NCI-H774 (cell line): Measurements from ENCODE around the gene NT5DC4.
A peak's percentile ranks its signal among the peaks of the same experiment; 100 is the strongest.

ENCODE experiments used
- DNase-seq: peaks from one replicate; lab custom pipeline; 2025; lab: John Stamatoyannopoulos, UW

Gene NT5DC4

GRCh38 chr2:112755444-112755843 lies 34.6 kb downstream of the NT5DC4 start:
- DNase-seq, result no peak

- DNase-seq, result no peak
Measured at GRCh38 chr2:112756207-112756606, 35.4 kb downstream of the NT5DC4 start.

- DNase-seq, result no peak
Measured at GRCh38 chr2:112757265-112757664, 36.4 kb downstream of the NT5DC4 start.

- no peak for DNase-seq
Measured at GRCh38 chr2:112758711-112759110, 37.9 kb downstream of the NT5DC4 start.

- DNase-seq, result no peak
Measured at GRCh38 chr2:112760149-112760548, 39.3 kb downstream of the NT5DC4 start.

GRCh38 chr2:112762276-112762675 lies 41.5 kb downstream of the NT5DC4 start:
- DNase-seq, result no peak

GRCh38 chr2:112764071-112765044 lies 43.5 kb downstream of the NT5DC4 start, which contains the start of gene CKAP2L:
TSS of gene CKAP2L (minus strand) at chr2:112764609. CDS start at chr2:112764598, 11 bp downstream.
- peak; percentile 97 for DNase-seq

- DNase-seq, result no peak
Measured at GRCh38 chr2:112765251-112765650, 44.4 kb downstream of the NT5DC4 start.

GRCh38 chr2:112767693-112768330 lies 47.0 kb downstream of the NT5DC4 start:
- DNase-seq, result no peak

GRCh38 chr2:112768432-112768831 lies 47.6 kb downstream of the NT5DC4 start:
- DNase-seq, result no peak

GRCh38 chr2:112772322-112772721 lies 51.5 kb downstream of the NT5DC4 start:
- DNase-seq, result no peak

GRCh38 chr2:112772911-112773475 lies 52.2 kb downstream of the NT5DC4 start:
- DNase-seq, result no peak

GRCh38 chr2:112773556-112773955 lies 52.7 kb downstream of the NT5DC4 start:
- DNase-seq, result no peak

GRCh38 chr2:112774536-112775285 lies 53.9 kb downstream of the NT5DC4 start:
- DNase-seq, result no peak

GRCh38 chr2:112776113-112776512 lies 55.3 kb downstream of the NT5DC4 start:
- no peak for DNase-seq

GRCh38 chr2:112777036-112777435 lies 56.2 kb downstream of the NT5DC4 start:
- no peak for DNase-seq

- DNase-seq, result no peak
Measured at GRCh38 chr2:112779598-112779997, 58.8 kb downstream of the NT5DC4 start.

GRCh38 chr2:112782234-112782799 lies 61.5 kb downstream of the NT5DC4 start:
- no peak for DNase-seq

- no peak for DNase-seq
Measured at GRCh38 chr2:112783187-112783714, 62.4 kb downstream of the NT5DC4 start.

- no peak for DNase-seq
Measured at GRCh38 chr2:112784199-112785189, 63.7 kb downstream of the NT5DC4 start, which contains the start of gene IL1A. TSS of gene IL1A (minus strand) at chr2:112784493. CDS start at chr2:112783770, 723 bp downstream.
